NCI-H1694 treated with DMSO at 0.1 percent for 48 hours (cell line): ENCODE results near the gene HIKESHI.

Experiments
- DNase-seq: peaks from one replicate; lab custom pipeline; 2025; lab: John Stamatoyannopoulos, UW

HIKESHI gene

DNA sequence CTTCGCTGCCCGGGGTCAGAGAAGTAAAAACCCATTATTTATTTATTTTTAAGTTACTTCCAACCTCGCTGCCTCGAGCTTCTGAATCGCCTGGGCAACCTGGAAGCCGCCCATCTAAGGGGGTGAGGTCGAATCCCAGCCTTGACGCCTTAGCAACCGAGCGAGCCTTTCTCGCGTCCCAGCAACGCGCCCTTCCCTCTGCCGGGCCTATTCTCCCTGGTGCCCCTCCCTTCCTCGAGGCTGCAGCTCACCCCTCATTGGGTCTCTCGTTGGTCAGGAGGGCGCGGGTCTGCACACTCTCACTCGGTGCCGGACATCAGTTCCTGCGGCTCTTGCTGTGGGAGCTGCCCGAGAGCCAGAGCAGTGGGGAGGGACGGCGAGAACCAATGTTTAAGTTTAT lies 72.5 kb downstream of the HIKESHI start, which contains the start of gene CCDC81:
Gene CCDC81 (plus strand): TSS at position 302 of the 400 bp plus-strand sequence. CDS start 277 bp downstream, outside the sequence.
- DNase-seq = no peak

DNA sequence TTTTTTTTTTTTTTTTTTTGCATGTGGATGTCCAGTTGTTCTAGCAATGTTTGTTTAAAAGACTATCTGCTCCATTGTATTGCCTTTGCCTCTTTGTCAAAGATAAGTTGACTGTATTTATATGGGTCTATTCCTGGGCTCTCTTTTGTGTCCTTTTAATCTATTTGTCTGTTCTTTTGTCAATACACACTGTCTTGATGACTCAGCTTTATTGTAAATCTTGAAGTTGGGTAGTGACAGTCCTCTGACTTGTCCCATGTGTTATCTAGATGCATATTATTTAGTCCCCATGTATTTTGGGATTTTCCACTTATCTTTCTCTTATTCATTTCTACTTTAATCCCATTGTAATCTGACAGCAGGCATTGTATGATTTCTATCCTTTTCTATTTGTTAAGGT lies 75.9 kb downstream of the HIKESHI start:
- DNase-seq = no peak

DNA sequence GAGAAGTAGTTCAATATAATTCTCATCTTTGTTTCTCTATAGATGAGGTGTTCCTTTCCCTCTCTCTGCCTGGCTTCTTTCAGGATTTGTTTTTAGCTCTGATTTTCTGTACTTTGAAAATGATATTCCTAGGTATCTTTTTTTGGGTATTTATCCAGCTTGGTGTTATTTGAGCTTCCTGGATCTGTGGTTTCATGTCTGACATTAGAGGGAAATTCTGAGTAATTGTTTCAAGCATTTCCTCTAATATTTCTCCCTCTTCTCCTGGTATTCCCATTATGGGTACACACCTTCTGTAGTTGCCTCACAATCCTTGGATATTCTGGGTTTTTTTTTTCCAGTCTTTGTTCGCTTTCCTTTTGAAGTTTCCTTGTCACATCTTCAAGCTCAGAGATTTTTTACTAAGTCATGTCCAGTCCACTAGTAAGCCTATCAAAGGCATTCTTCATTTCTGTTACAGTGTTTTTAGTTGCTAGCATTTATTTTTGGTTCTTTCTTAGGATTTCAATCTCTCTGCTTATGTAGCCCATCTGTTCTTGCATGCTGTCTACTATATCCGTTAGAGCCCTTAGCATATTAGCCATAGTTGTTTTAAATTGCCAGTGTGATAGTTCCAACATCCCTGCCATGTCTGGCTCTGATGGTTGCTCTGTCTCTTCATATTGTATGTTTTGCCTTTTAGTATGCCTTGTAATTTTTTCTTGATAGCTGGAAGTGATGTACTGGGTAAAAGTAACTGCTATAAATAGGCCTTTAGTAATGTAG lies 78.4 kb downstream of the HIKESHI start:
- no peak for DNase-seq

DNA sequence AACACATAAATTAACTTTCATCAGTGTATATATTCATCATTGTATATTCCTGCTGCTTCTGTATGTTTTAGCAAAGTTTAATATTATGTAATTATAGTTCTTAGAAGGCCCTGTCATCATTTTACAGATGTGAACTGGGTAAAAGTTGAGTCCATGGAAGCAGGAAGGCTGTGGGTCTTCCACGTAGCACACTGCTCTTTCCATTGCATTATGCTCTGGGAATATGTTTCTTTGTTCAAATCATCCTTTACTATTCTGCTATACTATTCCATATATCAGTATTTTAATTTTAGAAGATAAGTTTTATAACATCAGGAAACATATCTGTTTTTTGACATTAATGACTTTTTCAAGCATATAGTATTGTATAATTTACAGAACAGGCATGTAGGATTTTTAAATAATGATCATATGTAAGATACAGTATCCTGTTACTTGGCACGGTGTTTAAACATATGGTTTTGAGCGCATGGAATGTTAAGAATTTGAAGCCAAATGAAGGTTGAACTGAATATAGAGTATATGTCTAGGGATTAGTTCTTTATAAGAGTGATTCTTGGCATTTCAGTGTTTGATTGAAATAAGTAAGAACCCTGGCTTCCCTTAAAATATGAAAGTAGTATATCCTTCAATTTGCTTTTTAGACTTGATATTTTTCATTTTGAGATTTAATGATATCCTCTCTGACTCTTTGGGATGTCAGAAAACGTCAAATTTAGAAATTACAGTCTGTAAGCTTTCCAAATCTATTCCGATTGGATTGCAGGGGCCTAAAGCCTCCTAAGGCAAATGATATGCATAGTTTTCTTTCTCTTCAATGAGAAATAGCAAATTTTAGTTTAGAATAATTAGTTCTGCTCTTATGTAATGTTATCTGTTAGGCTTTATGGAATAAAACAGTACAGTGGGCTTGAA lies 81.3 kb downstream of the HIKESHI start:
- DNase-seq = no peak

DNA sequence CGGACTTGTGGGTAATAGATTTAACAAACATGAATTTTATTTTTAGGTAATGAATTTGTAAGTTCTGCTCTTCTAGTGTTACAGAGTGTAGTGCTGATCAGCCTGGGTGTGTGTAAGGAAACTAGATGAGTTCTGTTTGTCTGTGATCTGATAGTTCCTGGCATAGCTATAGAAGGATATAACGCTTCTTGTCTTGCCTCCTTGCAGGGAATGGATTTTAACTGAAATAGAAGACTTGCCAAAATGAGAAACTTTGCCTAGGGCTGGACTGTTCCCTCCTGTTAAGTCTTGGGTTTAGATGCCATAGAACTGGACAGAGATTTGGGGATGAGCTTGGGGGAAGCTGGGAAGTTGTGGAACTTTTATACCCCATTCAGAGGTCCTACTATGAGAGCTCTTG lies 84.2 kb downstream of the HIKESHI start:
- DNase-seq = no peak

DNA sequence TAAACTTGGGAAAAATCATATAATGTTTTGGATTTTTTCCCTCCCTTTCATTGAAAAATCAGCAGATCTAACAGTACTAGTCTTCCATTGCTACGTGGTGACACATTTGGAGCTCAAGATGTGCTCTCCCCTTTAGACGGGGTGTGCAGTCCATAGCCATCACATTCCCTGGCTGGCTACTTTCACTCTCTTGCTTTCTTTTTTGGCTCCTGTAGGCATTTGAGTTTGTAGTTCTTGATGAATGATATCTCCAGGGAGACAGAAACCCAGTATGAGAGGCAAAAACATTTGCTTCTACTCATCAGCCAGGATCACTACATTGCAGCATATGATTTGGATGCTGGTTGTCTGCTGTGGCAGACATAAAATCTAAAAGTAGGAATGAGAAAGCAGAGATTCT lies 84.7 kb downstream of the HIKESHI start:
- DNase-seq = no peak

DNA sequence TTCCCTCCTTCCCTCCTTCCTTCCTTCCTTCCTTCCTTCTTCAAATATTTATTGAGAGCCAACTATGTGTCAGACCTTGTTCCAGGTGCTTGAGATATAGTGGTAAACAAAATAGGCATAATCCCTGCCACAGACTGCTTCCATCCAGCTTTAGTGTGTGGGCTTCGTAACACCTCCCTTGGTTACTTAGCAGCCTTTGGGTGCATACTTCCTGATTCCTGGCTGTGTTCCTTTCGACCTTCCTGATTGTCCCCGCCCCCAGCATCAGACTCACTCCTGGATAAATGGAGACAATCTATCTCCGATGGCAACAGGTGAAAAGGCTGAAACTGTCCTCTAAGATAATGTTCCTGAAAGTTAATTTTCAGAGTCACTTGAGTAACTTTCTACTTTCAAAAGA lies 86.2 kb downstream of the HIKESHI start:
- no peak for DNase-seq

DNA sequence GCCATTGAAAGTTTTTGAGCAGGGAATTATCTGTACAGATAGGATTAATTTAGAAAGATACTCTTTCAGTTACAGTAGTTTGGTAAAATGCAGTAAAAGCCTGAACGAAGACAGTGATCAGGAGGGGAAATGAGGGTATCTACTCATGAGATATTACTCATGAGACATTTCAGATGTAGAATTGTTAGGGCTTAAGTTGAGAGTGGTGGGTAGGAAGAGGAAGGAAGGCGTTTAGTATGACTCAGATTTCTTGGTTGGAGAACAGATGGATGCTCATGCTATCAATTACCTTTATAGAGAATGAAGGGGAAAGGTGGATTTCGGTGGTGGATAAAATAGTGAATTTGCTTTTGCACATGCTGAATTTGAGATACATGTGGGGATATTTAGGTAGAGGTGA lies 88.4 kb downstream of the HIKESHI start:
- no peak for DNase-seq

DNA sequence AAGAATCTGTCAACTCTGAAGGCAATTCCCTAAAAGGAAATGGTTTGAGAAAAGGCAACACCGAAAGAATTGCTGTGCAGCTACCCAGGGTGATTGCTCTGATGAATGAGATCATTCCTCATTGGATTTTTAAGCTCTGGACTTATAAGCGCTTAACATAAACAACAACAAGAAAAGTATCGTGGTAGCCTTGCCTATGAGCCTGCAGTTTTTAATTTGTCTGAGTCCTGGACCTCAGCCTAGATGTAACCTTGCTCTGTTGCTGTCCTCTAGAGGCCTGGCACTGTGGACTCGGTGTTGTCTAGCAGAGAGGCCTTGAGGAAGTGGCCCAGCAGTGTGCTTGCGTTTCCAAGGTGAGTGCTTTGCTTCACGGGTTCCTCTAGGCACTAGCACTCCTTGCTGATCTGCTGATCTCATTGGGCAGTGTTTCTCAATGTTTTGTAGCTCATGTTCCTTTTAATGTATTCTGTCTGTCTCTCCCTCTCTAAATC lies 93.1 kb downstream of the HIKESHI start:
- no peak for DNase-seq
